H9 (cell line): ENCODE results near the gene PTPMT1. TPM values are rescaled to one million over a fixed set of nuclear protein-coding genes. Genes with fewer than 3 reads are reported as not detected.

Experiments used
- DNase-seq: peaks from one replicate; pipeline ENCODE4 v3.0.0-alpha.2; 2017
- H2AFZ ChIP-seq: one replicate; pipeline ENCODE4 v1.6.1; 2013; ENCODE audit warnings: mild to moderate bottlenecking, low read length, control low read depth, moderate library complexity
- H2AK5ac ChIP-seq: 2 replicates; pipeline ENCODE4 v1.6.1; 2013; ENCODE audit warnings: low read length, control low read depth, mixed read lengths; ENCODE audit not compliant: insufficient read length
- H2BK120ac ChIP-seq: one replicate; pipeline ENCODE4 v1.6.1; 2013; ENCODE audit warnings: low read depth, mild to moderate bottlenecking, low read length, control low read depth, inconsistent platforms; ENCODE audit not compliant: poor library complexity, severe bottlenecking
- H2BK12ac ChIP-seq: 2 replicates; pipeline ENCODE4 v1.6.1; 2013; ENCODE audit warnings: low read length, control low read depth, mixed read lengths, low read depth; ENCODE audit not compliant: insufficient read length
- H2BK15ac ChIP-seq: 2 replicates; pipeline ENCODE4 v1.6.1; 2013; ENCODE audit warnings: low read depth, low read length, control low read depth
- H2BK20ac ChIP-seq: one replicate; pipeline ENCODE4 v1.6.1; 2013; ENCODE audit warnings: low read depth, mild to moderate bottlenecking, low read length, control low read depth, inconsistent platforms; ENCODE audit not compliant: poor library complexity, severe bottlenecking
- H2BK5ac ChIP-seq: 2 replicates; pipeline ENCODE4 v1.6.1; 2013; ENCODE audit warnings: low read length, control low read depth, mixed read lengths; ENCODE audit not compliant: insufficient read length
- H3K14ac ChIP-seq: 2 replicates; pipeline ENCODE4 v1.6.1; 2013; ENCODE audit warnings: low read length, control low read depth; ENCODE audit not compliant: insufficient read depth
- H3K18ac ChIP-seq: 2 replicates; pipeline ENCODE4 v1.6.1; 2013; ENCODE audit warnings: low read depth, mild to moderate bottlenecking, mixed read lengths, low read length, control low read depth; ENCODE audit not compliant: insufficient read length
- H3K23ac ChIP-seq: 2 replicates; pipeline ENCODE4 v1.6.1; 2013; ENCODE audit warnings: low read length, control low read depth, mixed read lengths, low read depth; ENCODE audit not compliant: insufficient read length
- H3K23me2 ChIP-seq: 2 replicates; pipeline ENCODE4 v1.6.1; 2013; ENCODE audit warnings: low read depth, mild to moderate bottlenecking, mixed read lengths, low read length, control low read depth; ENCODE audit not compliant: insufficient read length, poor library complexity, severe bottlenecking
- H3K27ac ChIP-seq: 2 replicates; pipeline ENCODE4 v1.5.1; 2013; ENCODE audit warnings: low read length, control low read depth, mixed read lengths, low read depth; ENCODE audit not compliant: insufficient read length
- H3K27me3 ChIP-seq: 2 replicates; pipeline ENCODE4 v1.6.1; 2013; ENCODE audit warnings: low read length, control low read depth, inconsistent platforms; ENCODE audit not compliant: insufficient read depth
- H3K4ac ChIP-seq: 2 replicates; pipeline ENCODE4 v1.6.1; 2013; ENCODE audit warnings: low read depth, mild to moderate bottlenecking, control low read depth, inconsistent platforms, low read length, moderate library complexity
- H3K4me1 ChIP-seq: 2 replicates; pipeline ENCODE4 v1.6.1; 2013; ENCODE audit warnings: low read length, control low read depth, inconsistent platforms; ENCODE audit not compliant: insufficient read depth
- H3K4me2 ChIP-seq: 2 replicates; pipeline ENCODE4 v1.6.1; 2013; ENCODE audit warnings: low read length, control low read depth, mixed read lengths; ENCODE audit not compliant: insufficient read length, insufficient read depth
- H3K56ac ChIP-seq: 2 replicates; pipeline ENCODE4 v1.6.1; 2013; ENCODE audit warnings: low read depth, mild to moderate bottlenecking, mixed read lengths, low read length, control low read depth; ENCODE audit not compliant: insufficient read length
- H3K79me1 ChIP-seq: 2 replicates; pipeline ENCODE4 v1.6.1; 2013; ENCODE audit warnings: low read depth, mild to moderate bottlenecking, moderate library complexity, low read length, control low read depth, inconsistent platforms; ENCODE audit not compliant: insufficient read depth, poor library complexity, severe bottlenecking
- H3K79me2 ChIP-seq: 2 replicates; pipeline ENCODE4 v1.6.1; 2013; ENCODE audit warnings: low read length, control low read depth, inconsistent platforms; ENCODE audit not compliant: insufficient read depth
- H3K9ac ChIP-seq: 2 replicates; pipeline ENCODE4 v1.6.1; 2013; ENCODE audit warnings: low read length, control low read depth, mixed read lengths; ENCODE audit not compliant: insufficient read length; ENCODE audit errors: extremely low read depth
- H3K9me3 ChIP-seq: one replicate; pipeline ENCODE4 v1.6.1; 2013; ENCODE audit warnings: low read depth, low read length, inconsistent platforms; ENCODE audit not compliant: control insufficient read depth
- H3T11ph ChIP-seq: one replicate; pipeline ENCODE4 v1.6.1; 2013; ENCODE audit warnings: mild to moderate bottlenecking, low read length, control low read depth, inconsistent platforms
- H4K20me1 ChIP-seq: one replicate; pipeline ENCODE4 v1.6.1; 2013; ENCODE audit not compliant: control insufficient read depth, insufficient read length, insufficient read depth
- H4K5ac ChIP-seq: 2 replicates; pipeline ENCODE4 v1.6.1; 2013; ENCODE audit warnings: low read depth, mild to moderate bottlenecking, mixed read lengths, low read length, control low read depth; ENCODE audit not compliant: insufficient read length
- H4K8ac ChIP-seq: replicated peaks from 2 replicates; pipeline ENCODE4 v1.6.1; 2013; ENCODE audit warnings: low read length, control low read depth, mixed read lengths, low read depth; ENCODE audit not compliant: insufficient read length
- H4K91ac ChIP-seq: 2 replicates; pipeline ENCODE4 v1.6.1; 2013; ENCODE audit warnings: low read depth, mild to moderate bottlenecking, moderate library complexity, mixed read lengths, low read length, control low read depth; ENCODE audit not compliant: insufficient read length
- H3K27ac Mint-ChIP-seq, 3 experiments: 2 replicates in 2 of 3; 3 replicates in 1 of 3; pipeline ENCODE4 v1.8.0; 2020 to 2021; ENCODE audit warnings: mixed read lengths in 3 of 3, mild to moderate bottlenecking in 1 of 3, moderate library complexity in 1 of 3
- H3K27me3 Mint-ChIP-seq: 2 replicates; pipeline ENCODE4 v1.8.0; 2021; ENCODE audit warnings: low read depth, mild to moderate bottlenecking, moderate library complexity, mixed read lengths
- H3K36me3 Mint-ChIP-seq, 3 experiments: 2 replicates in 2 of 3; 3 replicates in 1 of 3; pipeline ENCODE4 v1.8.0; 2020 to 2021; ENCODE audit warnings: low read depth in 3 of 3, mixed read lengths in 3 of 3; ENCODE audit not compliant: insufficient read depth in 1 of 3
- H3K4me1 Mint-ChIP-seq, 2 experiments: 2 replicates each; pipeline ENCODE4 v1.8.0; 2020; ENCODE audit warnings: mixed read lengths in 2 of 2
- H3K4me3 Mint-ChIP-seq, 2 experiments: 2 replicates in 1 of 2; 3 replicates in 1 of 2; pipeline ENCODE4 v1.8.0; 2020 to 2021; ENCODE audit warnings: mild to moderate bottlenecking in 2 of 2, mixed read lengths in 2 of 2, moderate library complexity in 1 of 2
- H3K9me3 Mint-ChIP-seq, 2 experiments: 2 replicates in 1 of 2; 3 replicates in 1 of 2; pipeline ENCODE4 v1.8.0; 2020; ENCODE audit warnings: mild to moderate bottlenecking in 2 of 2, mixed read lengths in 2 of 2, moderate library complexity in 1 of 2
- WGBS: extraction: QIAGEN DNeasy Blood & Tissue Kit; methylation state at CpG from one replicate; pipeline ENCODE4 v1.1.7; 2013; ENCODE audit warnings: missing lambda C conversion rate, low lambda C conversion rate, mixed read lengths; ENCODE audit not compliant: insufficient read length; ENCODE audit errors: extremely low coverage; 5-methylcytosine and 5-hydroxymethylcytosine counted together
- total RNA-seq: library from RNA; stranded (reverse); gene quantifications from 2 replicates; pipeline ENCODE4 v1.2.1, GENCODE V29; 2021
- TF ChIP-seq, protein P1 (sequence below): fragments of 200-600 bp; sonication (generic); conservative IDR thresholded peaks from 3 replicates; pipeline ENCODE4 v1.8.0; 2021; ENCODE audit warnings: antibody characterized with exemption, mild to moderate bottlenecking

The PTPMT1 gene
- total RNA-seq, 1 experiment from 2014 or later = 72.9 TPM

- Histone ChIP-seq H3K9ac (no peak overlapping the region), H2BK12ac (no peak overlapping the region), H3K4ac (no peak overlapping the region), H3K18ac (no peak overlapping the region), H3K4me1 (peaks cover 4% of the 10 kb centered on the region; the same call in 1 of the 2 replicates), H3K23me2 (no peaks in the 10 kb centered on the region), H4K91ac (no peak overlapping the region), H3K14ac (no peak overlapping the region), H3K4me2 (no peak overlapping the region), H2BK120ac (no peak overlapping the region), H3K27ac (no peak overlapping the region), H2BK15ac (no peak overlapping the region), H2AFZ (no peak overlapping the region), H4K5ac (no peak overlapping the region), H3K27me3 (no peaks in the 10 kb centered on the region), H3K79me1 (peaks cover 3% of the 10 kb centered on the region), H2BK5ac (no peak overlapping the region), H4K20me1 (no peaks in the 10 kb centered on the region), H3K79me2 (peaks cover 68% of the 10 kb centered on the region; the same call in 1 of the 2 replicates), H3T11ph (no peak overlapping the region), H2BK20ac (no peak overlapping the region), H4K8ac (no peak overlapping the region), H3K9me3 (no peaks in the 10 kb centered on the region), H3K56ac (no peak overlapping the region), H2AK5ac (no peak overlapping the region), H3K23ac (no peak overlapping the region)
- Mint-ChIP-seq H3K9me3 (no peaks in the 10 kb centered on the region), H3K4me1 (peaks cover 27 to 28% of the 10 kb centered on the region in 2 experiments), H3K27me3 (no peaks in the 10 kb centered on the region), H3K27ac (peak overlapping the region in 1 of 3 experiments; percentile 56; a peak in 1 of 7 replicates), H3K4me3 (no peak overlapping the region), H3K36me3 (peaks cover 3 to 20% (median 11%) of the 10 kb centered on the region in 3 experiments; a peak in 6 of 7 replicates)
- DNase-seq = no peak
- no CpG with 5 or more reads among the region's 2 CpGs for WGBS
- TF ChIP-seq, protein P1, sequence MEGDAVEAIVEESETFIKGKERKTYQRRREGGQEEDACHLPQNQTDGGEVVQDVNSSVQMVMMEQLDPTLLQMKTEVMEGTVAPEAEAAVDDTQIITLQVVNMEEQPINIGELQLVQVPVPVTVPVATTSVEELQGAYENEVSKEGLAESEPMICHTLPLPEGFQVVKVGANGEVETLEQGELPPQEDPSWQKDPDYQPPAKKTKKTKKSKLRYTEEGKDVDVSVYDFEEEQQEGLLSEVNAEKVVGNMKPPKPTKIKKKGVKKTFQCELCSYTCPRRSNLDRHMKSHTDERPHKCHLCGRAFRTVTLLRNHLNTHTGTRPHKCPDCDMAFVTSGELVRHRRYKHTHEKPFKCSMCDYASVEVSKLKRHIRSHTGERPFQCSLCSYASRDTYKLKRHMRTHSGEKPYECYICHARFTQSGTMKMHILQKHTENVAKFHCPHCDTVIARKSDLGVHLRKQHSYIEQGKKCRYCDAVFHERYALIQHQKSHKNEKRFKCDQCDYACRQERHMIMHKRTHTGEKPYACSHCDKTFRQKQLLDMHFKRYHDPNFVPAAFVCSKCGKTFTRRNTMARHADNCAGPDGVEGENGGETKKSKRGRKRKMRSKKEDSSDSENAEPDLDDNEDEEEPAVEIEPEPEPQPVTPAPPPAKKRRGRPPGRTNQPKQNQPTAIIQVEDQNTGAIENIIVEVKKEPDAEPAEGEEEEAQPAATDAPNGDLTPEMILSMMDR = no peak
These were observed 25.7 kb upstream of the PTPMT1 start for GRCh38 chr11:47539681-47540039.
